HepG2 (cell line): ENCODE data around the gene VAMP2. TPM values are rescaled to one million over a fixed set of nuclear protein-coding genes. Genes with fewer than 3 reads are reported as not detected.

ENCODE experiments used
- ATRX ChIP-seq: sonication (generic); formaldehyde crosslinking; IDR thresholded peaks from 2 replicates; pipeline ENCODE4 v1.4.0; 2020; ENCODE audit warnings: missing genetic modification reagents, borderline replicate concordance
- BATF2 ChIP-seq: sonication (generic); formaldehyde crosslinking; IDR thresholded peaks from 2 replicates; pipeline ENCODE4 v1.8.0; 2022; ENCODE audit warnings: mild to moderate bottlenecking, missing genetic modification reagents, moderate library complexity
- DMAP1 ChIP-seq: IDR thresholded peaks from 2 replicates; pipeline ENCODE4 v1.6.1; 2016
- GABPB1 ChIP-seq: IDR thresholded peaks from 2 replicates; pipeline ENCODE4 v1.6.1; 2016; ENCODE audit warnings: mild to moderate bottlenecking, missing genetic modification reagents, moderate library complexity, missing compliant biosample characterization
- HNRNPLL ChIP-seq: fragments of 200-400 bp; formaldehyde crosslinking; IDR thresholded peaks from 2 replicates; pipeline ENCODE4 v1.6.1; 2017; ENCODE audit warnings: mild to moderate bottlenecking, low read depth, low read length; ENCODE audit not compliant: poor library complexity, severe bottlenecking
- JDP2 ChIP-seq: sonication (generic); formaldehyde crosslinking; IDR thresholded peaks from 2 replicates; pipeline ENCODE4 v1.8.1; 2022; ENCODE audit warnings: missing genetic modification reagents, borderline replicate concordance
- NONO ChIP-seq, 2 experiments: fragments of 450-650 bp in 1 of 2; sonication (generic) in 1 of 2; formaldehyde crosslinking in 1 of 2; IDR thresholded peaks in 1 of 2; conservative IDR thresholded peaks in 1 of 2; 2 replicates each; pipeline versions ENCODE4 v1.6.1 to v1.8.0; 2017 to 2022; ENCODE audit warnings: mild to moderate bottlenecking in 1 of 2, missing genetic modification reagents in 1 of 2, moderate library complexity in 1 of 2
- ZNF557 ChIP-seq: sonication (generic); formaldehyde crosslinking; IDR thresholded peaks from 2 replicates; pipeline ENCODE4 v1.4.0; 2020; ENCODE audit warnings: missing genetic modification reagents
- ZNF574 ChIP-seq: sonication (generic); formaldehyde crosslinking; IDR thresholded peaks from 2 replicates; pipeline ENCODE4 v1.4.0; 2020; ENCODE audit warnings: missing genetic modification reagents
- ZNF878 ChIP-seq: sonication (generic); formaldehyde crosslinking; IDR thresholded peaks from 2 replicates; pipeline ENCODE4 v1.8.1; 2023; ENCODE audit warnings: mild to moderate bottlenecking, missing genetic modification reagents, moderate library complexity
- polyA plus RNA-seq, 8 experiments: library from polyadenylated mRNA; depleted of rRNA in 3 of 8; stranded (reverse) in 7 of 8; unstranded in 1 of 8; fragments of >200 nt; fragmentation: Illumina TruSeq in 4 of 8; extraction: Trizol in 4 of 8; gene quantifications; 2 replicates each; pipeline versions ENCODE4 v1.2.1 to v1.2.3, GENCODE V29; 2011 to 2016; ENCODE audit warnings: low read depth in 4 of 8, missing spikeins in 1 of 8, mixed read lengths in 1 of 8; ENCODE audit not compliant: insufficient read depth in 1 of 8
- total RNA-seq, 5 experiments: library from RNA; depleted of rRNA; stranded (reverse); fragments of >200 nt; fragmentation: Illumina TruSeq; extraction: Trizol; gene quantifications; 2 replicates each; pipeline ENCODE4 v1.2.3, GENCODE V29; 2016; ENCODE audit warnings: low read depth in 1 of 5
- TF ChIP-seq, protein P1 (sequence below): sonication (generic); formaldehyde crosslinking; IDR thresholded peaks from 2 replicates; pipeline ENCODE4 v1.4.0; 2020; ENCODE audit warnings: low read depth, mild to moderate bottlenecking, missing genetic modification reagents
- TF ChIP-seq, protein P2 (sequence below): sonication (generic); formaldehyde crosslinking; IDR thresholded peaks from 2 replicates; pipeline ENCODE4 v1.5.1; 2020; ENCODE audit warnings: mild to moderate bottlenecking, missing genetic modification reagents, moderate library complexity
- TF ChIP-seq, protein P3 (sequence below): sonication (generic); formaldehyde crosslinking; IDR thresholded peaks from 2 replicates; pipeline ENCODE4 v1.5.0; 2020; ENCODE audit warnings: missing genetic modification reagents
- TF ChIP-seq, protein P4 (sequence below): sonication (generic); formaldehyde crosslinking; IDR thresholded peaks from 2 replicates; pipeline ENCODE4 v1.5.1; 2020; ENCODE audit warnings: missing genetic modification reagents, mild to moderate bottlenecking, borderline replicate concordance
- TF ChIP-seq, protein P5 (sequence below): sonication (generic); formaldehyde crosslinking; IDR thresholded peaks from 2 replicates; pipeline ENCODE4 v1.5.0; 2020; ENCODE audit warnings: mild to moderate bottlenecking, missing genetic modification reagents

VAMP2 gene
- total and polyA plus RNA-seq, 2 of the 13 experiments (the other 11 are each of a cell fraction or from before 2014, with no cell fraction given), result 3.9 to 17.2 TPM

- TF ChIP-seq ZNF878 (0 out of 2 replicates have a peak, but pooled peaks have one; percentile 41), HNRNPLL (peak; percentile 99), ATRX (CRISPR knock-in tag) (no peak), JDP2 (no peak), DMAP1 (CRISPR knock-in tag) (peak; percentile 37; the same call in 1 of the 2 replicates), GABPB1 (CRISPR knock-in tag) (peak; percentile 91), NONO (IDR thresholded peaks at IDR 0.05) (no peak), NONO (CRISPR knock-in tag; conservative IDR thresholded peaks at IDR 0.05) (peak; percentile 69; the same call in 1 of the 2 replicates), ZNF574 (CRISPR knock-in tag) (no peak; the same call in 1 of the 2 replicates), ZNF557 (CRISPR knock-in tag) (no peak), BATF2 (no peak)
- TF ChIP-seq, protein P1, sequence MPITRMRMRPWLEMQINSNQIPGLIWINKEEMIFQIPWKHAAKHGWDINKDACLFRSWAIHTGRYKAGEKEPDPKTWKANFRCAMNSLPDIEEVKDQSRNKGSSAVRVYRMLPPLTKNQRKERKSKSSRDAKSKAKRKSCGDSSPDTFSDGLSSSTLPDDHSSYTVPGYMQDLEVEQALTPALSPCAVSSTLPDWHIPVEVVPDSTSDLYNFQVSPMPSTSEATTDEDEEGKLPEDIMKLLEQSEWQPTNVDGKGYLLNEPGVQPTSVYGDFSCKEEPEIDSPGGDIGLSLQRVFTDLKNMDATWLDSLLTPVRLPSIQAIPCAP (CRISPR knock-in tag), result no peak
- TF ChIP-seq, protein P2, sequence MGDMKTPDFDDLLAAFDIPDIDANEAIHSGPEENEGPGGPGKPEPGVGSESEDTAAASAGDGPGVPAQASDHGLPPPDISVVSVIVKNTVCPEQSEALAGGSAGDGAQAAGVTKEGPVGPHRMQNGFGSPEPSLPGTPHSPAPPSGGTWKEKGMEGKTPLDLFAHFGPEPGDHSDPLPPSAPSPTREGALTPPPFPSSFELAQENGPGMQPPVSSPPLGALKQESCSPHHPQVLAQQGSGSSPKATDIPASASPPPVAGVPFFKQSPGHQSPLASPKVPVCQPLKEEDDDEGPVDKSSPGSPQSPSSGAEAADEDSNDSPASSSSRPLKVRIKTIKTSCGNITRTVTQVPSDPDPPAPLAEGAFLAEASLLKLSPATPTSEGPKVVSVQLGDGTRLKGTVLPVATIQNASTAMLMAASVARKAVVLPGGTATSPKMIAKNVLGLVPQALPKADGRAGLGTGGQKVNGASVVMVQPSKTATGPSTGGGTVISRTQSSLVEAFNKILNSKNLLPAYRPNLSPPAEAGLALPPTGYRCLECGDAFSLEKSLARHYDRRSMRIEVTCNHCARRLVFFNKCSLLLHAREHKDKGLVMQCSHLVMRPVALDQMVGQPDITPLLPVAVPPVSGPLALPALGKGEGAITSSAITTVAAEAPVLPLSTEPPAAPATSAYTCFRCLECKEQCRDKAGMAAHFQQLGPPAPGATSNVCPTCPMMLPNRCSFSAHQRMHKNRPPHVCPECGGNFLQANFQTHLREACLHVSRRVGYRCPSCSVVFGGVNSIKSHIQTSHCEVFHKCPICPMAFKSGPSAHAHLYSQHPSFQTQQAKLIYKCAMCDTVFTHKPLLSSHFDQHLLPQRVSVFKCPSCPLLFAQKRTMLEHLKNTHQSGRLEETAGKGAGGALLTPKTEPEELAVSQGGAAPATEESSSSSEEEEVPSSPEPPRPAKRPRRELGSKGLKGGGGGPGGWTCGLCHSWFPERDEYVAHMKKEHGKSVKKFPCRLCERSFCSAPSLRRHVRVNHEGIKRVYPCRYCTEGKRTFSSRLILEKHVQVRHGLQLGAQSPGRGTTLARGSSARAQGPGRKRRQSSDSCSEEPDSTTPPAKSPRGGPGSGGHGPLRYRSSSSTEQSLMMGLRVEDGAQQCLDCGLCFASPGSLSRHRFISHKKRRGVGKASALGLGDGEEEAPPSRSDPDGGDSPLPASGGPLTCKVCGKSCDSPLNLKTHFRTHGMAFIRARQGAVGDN (CRISPR knock-in tag), result peak; percentile 80
- TF ChIP-seq, protein P3, sequence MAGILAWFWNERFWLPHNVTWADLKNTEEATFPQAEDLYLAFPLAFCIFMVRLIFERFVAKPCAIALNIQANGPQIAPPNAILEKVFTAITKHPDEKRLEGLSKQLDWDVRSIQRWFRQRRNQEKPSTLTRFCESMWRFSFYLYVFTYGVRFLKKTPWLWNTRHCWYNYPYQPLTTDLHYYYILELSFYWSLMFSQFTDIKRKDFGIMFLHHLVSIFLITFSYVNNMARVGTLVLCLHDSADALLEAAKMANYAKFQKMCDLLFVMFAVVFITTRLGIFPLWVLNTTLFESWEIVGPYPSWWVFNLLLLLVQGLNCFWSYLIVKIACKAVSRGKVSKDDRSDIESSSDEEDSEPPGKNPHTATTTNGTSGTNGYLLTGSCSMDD (CRISPR knock-in tag), result no peak
- TF ChIP-seq, protein P4, sequence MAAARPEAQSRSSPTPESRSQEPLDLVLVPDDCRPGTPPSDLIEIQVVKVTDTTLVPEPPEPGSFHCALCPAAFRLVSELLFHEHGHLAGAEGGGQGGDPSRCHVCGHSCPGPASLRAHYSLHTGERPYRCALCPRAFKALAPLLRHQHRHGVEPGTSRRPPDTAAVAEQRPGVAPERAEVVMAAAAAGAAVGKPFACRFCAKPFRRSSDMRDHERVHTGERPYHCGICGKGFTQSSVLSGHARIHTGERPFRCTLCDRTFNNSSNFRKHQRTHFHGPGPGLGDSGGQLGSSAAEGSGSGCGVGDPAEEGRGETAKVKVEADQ (CRISPR knock-in tag), result no peak
- TF ChIP-seq, protein P5, sequence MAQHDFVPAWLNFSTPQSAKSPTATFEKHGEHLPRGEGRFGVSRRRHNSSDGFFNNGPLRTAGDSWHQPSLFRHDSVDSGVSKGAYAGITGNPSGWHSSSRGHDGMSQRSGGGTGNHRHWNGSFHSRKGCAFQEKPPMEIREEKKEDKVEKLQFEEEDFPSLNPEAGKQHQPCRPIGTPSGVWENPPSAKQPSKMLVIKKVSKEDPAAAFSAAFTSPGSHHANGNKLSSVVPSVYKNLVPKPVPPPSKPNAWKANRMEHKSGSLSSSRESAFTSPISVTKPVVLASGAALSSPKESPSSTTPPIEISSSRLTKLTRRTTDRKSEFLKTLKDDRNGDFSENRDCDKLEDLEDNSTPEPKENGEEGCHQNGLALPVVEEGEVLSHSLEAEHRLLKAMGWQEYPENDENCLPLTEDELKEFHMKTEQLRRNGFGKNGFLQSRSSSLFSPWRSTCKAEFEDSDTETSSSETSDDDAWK (CRISPR knock-in tag), result no peak
These were observed 6.3 kb downstream of the VAMP2 start (continued) for GRCh38 chr17:8156246-8156992.
